ENCODE measurements around the gene TUSC2.

The TUSC2 gene

GRCh38 chr3:50354186-50354764, 26.3 kb upstream of the TUSC2 start:
- DNase-seq = no peak

- no peak for DNase-seq
Observed at GRCh38 chr3:50353245-50354004, 25.4 kb upstream of the TUSC2 start.

- no peak for DNase-seq
Observed at GRCh38 chr3:50352781-50353180, 24.8 kb upstream of the TUSC2 start.

- DNase-seq = no peak
Observed at GRCh38 chr3:50351323-50351697, 23.3 kb upstream of the TUSC2 start.

DNA sequence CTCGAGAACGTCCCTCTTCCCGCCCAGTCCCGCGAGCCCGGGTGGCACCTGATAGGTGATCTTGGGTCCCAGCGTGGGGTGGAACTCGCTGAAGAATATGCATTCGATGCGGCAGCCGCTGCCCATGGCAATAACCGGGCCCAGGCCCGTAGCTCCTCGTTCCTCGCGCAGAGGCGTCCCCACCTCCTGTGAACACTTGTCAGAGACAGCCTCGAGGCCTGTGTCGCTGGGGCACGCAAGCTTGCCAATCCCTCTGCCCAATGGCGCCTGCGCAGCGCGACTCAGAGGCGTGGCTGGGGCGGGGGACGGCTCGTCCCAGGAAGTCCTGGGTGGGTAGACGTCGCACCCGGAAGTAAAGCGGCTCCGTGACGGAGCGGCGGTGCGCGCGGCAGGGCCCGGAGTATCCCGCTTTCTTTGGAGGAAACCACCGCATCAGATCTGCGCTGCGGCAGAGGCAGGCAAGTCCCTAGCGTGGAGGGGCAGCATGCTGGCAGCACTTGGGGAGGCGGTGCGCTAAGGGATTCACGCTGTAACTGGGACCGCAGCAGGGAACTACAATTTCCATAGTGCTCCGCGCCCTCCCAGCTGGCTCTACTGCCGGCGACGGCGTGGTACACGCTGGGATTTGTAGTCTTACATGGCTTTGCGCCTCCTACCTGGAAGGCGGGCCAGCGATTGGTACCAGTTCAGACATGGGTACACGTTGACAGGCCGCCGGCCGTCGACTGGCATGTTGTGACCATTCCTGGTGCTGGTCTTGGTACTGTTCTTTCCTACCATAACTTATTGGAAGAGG, 22.7 kb upstream of the TUSC2 start, which contains the start of the genes CYB561D2 and NPRL2:
Gene CYB561D2 (plus strand): TSS at position 336 of the 796 bp plus-strand sequence. CDS start 572 bp downstream, outside the sequence.
Gene NPRL2 (minus strand): TSS at position 249 of the 796 bp plus-strand sequence. CDS start 123 bp downstream, at position 126.
- peak; percentile 100 for DNase-seq

GRCh38 chr3:50350213-50350526, 22.1 kb upstream of the TUSC2 start:
- DNase-seq = no peak

DNA sequence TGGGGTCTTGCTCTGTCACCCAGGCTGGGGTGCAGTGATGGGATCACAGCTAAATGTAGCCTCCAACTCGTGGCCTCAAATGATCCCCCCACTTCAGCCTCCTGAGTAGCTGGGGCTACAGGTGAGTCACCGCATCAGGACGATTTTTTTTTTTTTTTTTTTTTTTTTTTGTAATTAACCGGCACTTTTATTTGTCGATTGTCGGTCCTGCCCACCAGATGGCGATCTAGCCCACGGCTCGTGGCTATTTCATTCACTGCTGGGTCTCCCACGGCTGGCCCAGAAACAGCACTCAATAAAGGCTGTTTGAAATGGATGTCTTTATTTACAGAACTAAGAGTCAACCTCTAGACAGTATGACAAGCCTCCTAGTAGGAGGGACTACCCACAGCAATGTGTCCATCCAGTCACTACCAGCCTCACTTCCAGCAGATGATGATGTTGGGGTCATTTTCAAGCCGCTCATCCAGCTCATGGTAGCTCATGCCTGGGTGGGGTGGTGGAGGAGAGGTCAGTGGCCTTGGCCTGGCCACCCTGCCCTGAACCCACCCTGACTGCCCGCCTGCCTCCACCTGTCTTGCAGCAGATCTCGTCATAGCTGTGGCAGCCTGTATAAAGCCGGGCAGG, 19.3 kb upstream of the TUSC2 start:
- no peak for DNase-seq

- peak; percentile 63 for DNase-seq
Observed at GRCh38 chr3:50345586-50346234, 17.7 kb upstream of the TUSC2 start, which contains the start of gene ZMYND10. ZMYND10 (minus strand) TSS chr3:50345732; CDS start chr3:50345579, 153 bp downstream.

GRCh38 chr3:50345008-50345407, 17.0 kb upstream of the TUSC2 start:
- DNase-seq = no peak

DNA sequence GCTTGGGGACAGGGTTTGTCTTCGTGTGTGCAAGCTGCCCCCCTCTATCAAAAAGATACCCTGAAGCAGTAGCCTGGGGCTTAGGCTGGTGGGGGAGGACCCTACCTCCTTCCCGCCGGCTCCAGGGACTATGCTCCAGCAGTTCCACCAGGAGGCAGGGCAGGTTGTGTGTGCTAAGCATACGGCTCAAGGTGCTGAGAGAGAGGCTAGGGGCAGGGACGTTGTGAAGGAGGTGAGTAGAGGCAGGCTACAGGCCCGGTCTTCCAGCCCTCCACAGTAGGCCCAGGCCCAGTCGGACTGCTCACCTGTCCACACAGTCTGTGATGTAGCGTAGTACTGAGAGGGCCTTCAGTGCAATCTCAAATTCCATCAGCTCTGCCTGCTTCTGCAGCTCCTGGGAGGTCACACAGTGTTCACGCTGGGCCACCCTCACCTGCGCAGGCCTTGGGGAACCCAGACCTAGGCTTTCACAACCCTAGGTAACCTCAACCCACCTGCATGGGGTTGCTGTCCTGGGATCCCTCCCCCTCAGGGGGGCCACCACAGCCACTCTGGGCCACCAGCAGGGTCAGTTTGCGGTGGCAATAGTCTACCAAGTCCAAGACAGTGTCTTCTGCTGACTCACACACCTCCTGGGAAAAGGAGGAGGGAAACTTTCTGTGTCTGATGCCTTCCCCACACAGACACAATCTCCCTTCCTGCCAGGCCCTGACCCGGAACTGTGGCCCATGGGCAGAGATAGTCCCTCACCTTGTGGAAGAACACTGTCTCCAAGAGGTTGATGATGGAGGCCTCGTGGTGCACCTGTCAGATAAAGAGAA, 15.0 kb upstream of the TUSC2 start:
- no peak for DNase-seq

- DNase-seq = no peak
Observed at GRCh38 chr3:50341996-50342650, 14.1 kb upstream of the TUSC2 start.

- DNase-seq = no peak
Observed at GRCh38 chr3:50341537-50341936, 13.5 kb upstream of the TUSC2 start.

- peak; percentile 66 for DNase-seq
Observed at GRCh38 chr3:50340448-50341329, 12.7 kb upstream of the TUSC2 start, which contains the start of gene RASSF1. RASSF1 (minus strand) TSS chr3:50340836; CDS start chr3:50340805, 31 bp downstream.

GRCh38 chr3:50340147-50340447, 12.1 kb upstream of the TUSC2 start:
- no peak for DNase-seq

- DNase-seq = no peak
Observed at GRCh38 chr3:50339485-50340146, 11.6 kb upstream of the TUSC2 start.

DNA sequence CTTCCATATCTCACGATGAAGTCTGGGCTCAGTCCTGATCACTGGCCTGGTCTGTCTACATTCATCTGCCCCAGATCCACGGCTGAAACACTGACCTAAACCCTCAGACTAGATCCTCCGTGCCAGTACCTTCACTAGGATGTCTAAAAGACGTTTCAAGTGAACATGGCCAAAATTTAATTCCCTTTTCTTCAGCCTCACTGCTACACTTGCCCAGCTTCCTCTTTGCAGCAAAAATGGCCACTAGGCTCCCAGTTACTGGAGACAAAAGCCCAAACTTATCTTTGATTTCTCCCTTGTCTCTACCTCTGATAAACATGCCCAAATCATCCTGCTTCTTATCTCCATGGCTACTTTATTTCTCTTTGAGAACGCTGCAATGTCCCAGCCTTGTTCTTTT, 10.9 kb upstream of the TUSC2 start:
- DNase-seq = no peak

GRCh38 chr3:50337175-50337861, 9.3 kb upstream of the TUSC2 start:
- DNase-seq = peak; percentile 88

- DNase-seq = no peak
Observed at GRCh38 chr3:50336452-50337174, 8.6 kb upstream of the TUSC2 start.

Data from activated gamma-delta T cell (primary cell).